Occipital lobe (tissue), 2 donors: Measurements from ENCODE around the gene UNC13B. TPM values are rescaled to one million over a fixed set of nuclear protein-coding genes. Genes with fewer than 3 reads are reported as not detected.
"Not testable (repeated sequence)": the region's sequence is repeated elsewhere in the genome, so short reads cannot be mapped to it uniquely, and the experiment has no call there.

Experiments
- DNase-seq: peaks from one replicate; lab custom pipeline; 2025; lab: John Stamatoyannopoulos, UW
- total RNA-seq: library from RNA; depleted of rRNA; stranded (reverse); fragments of >200 nt; gene quantifications from one replicate; pipeline ENCODE4 v1.2.3, GENCODE V29; 2014

The UNC13B gene
- total RNA-seq, 1 donor from 2014 or later = 12.3 TPM

DNA sequence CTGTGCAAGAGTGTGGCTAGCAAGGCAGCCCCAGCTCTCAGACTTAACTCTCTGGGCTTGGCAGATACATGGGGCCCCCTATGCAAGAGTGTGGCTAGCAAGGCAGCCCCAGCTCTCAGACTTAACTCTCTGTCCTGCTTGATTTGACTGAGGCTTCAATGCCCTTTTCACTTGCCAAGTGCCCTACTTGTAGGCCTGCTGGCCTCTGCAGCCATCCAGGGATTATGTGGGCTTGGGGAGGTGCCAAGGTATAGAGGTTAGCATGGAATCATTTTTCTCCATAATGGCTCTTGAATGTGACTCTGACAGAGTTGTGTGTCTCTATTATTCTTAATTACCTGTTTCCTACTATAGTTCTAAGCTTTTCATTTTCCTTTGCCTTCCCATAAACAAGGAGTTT is 212.6 kb downstream of the UNC13B start:
- no peak for DNase-seq

DNA sequence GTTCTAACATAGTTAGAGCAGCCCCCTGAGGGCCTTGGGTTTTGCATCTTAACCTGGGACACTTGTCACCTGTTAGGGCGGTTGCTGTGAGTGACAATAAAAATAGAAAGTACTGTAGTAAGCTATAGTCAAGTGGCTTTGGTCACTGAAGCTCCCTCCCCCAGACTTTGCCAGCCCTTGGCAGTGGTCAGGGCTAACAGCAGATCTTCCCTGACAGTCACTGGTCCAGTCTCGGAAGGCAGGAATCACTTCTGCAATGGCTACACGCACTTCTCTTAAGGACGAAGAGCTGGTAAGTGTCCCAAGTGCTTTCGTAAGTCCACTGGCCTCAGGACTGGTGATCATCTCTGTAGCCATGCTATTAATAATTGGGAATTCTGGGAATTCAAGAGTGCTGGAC is 213.1 kb downstream of the UNC13B start:
- DNase-seq = no peak

DNA sequence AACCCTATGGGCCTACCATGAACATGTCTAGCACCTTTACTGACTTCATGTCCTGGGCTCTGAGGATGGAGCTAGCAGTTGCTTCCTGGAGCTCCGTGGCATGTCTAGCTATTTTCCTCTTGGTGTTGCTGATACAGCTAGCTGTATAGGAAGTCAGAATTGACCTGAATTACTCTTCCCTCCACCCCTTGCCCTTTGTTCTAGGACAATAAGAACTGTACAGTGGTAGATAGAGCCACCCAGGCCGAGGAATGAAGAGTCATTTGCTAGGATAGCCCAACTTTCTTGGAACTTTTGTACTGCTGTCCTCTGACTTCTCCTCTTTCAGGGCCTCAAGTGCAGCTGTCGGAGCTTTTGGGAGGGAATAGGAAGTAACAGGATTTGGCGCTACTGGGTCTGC is 218.2 kb downstream of the UNC13B start:
- no peak for DNase-seq

DNA sequence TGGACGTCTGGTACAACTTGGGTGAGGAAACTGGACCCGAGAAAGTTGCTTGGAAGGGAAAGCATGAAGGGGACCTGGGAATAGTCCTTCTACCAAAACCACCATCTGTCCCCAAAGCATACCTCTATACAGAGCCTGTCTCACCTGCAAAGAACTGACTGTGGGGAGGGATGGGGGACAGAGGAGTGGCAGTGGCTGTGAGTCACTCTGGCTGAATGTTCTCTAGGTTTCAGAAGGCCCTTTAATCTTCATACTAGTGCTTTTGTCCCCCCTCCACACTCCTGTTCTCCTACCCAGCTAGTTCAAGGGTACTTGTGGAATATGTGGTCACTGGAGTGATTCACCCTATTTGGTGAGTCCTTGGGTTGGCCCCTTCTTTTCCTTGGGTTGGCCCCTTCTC is 218.8 kb downstream of the UNC13B start:
- DNase-seq = no peak

DNA sequence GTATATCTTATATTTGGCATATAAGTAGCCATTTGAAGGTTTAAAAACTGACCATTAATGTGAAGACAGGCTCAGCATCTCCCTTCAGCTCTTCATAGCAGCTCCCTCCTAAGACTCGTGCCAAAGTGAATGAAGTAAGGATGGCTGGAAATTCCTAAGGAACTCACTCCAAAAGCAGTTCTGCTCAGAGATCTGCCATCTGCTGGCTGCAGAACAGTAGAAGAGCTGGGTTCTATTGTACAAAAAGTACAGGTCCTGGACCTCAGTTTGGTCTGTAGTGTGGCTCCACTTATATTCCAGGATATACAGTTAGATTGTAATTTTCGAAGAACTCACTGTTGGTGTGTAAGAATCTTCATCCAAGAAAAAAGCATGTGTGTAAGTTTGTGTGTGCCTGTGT is 223.2 kb downstream of the UNC13B start:
- DNase-seq = no peak

DNA sequence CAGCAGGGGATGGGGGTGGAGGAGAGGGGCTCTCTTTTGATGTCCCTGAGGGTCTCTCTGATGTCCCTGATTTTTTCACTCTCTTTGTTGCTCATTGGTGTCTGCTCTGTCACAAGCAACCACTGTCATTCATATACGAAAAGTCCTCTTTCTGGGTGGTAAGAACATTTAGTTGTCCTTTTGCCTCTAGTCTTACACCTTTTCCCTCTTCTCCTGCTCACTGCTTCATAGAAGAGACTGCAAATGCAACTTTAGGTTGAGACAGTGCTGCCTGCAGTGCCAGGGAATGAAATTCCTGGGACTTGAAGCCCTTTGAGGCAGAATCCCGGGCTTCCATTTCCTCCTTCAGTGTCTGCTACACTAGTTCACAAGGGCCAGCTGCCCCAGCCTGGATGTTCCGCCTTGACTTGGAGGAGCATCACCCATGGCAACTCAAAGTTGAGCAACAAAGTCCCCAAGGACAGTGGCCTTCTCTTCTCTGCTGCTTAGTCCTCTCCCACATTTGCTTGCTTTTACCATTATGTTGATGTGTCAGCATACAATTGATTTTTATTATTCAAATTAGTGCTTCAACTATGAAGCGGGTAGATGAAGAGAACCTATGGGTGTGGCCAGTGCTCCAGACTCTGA is 233.4 kb downstream of the UNC13B start:
- no peak for DNase-seq

DNA sequence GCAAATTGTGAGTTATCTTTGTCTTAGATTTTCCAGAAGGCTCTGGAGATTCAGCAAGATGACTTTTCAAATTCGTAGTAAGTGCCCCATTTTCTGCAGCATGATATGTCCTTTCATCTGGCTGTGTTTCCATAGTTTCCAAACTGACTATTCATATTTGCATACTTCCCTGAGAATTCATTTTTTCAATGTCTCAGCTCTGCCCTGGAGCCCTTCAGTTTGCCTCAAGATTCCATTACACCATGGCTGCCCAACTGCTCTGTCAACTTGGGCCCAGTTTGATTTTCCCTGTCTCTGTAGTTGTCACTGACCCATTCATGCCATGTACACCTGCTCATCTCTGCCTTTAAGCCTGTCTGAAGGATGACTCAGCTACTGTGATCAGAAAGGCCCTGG is 233.9 kb downstream of the UNC13B start:
- no peak for DNase-seq

DNA sequence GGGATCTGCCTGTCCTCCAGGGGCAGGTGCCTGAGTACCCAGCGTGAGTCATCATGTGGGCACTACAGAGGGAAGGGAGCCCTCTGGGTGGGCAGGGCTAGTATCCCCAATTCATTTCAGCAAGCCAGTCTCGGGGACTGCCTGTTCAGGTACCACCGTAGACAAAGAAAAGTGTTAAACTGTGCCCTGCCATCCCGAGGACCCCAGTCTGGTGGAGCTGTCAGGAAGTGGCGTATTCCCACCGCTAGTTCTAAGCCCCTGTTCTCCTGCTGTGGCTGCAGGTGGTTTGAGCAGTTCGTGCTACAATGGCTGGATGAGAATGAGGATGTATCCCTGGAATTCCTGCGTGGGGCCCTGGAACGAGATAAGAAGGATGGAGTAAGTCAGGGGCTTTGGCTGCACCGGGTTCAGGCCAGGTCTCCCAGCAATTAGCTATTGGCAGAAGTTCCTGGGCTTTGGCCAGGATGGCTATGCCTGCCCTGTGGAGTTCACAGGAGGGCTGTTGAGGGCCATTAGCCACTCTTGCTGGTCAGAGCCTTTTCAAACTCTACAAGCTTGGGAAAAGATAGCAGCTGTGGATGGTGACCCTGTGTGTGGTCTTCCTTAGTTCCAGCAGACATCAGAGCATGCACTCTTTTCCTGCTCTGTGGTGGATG is 234.9 kb downstream of the UNC13B start:
- DNase-seq = no peak

DNA sequence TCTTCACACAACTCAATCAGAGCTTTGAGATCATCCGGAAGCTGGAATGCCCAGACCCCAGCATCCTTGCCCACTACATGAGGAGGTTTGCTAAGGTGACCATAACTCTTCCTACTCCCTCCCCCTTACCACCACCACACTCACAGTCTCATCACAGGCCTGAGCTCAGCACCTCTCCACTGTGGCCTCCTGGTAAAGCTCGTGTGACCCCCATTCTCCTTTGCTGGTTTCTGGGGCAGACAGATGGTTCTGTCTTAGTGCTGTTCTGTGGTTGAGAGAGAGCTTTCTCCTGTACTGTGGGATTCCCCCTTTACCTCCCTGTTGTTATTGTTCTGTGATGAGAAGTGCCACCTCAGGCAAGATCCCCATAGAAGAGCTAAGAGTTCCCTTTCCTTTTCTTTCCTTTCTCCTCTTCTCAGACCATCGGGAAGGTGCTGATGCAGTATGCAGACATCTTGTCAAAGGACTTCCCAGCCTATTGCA is 235.4 kb downstream of the UNC13B start:
- DNase-seq = no peak

DNA sequence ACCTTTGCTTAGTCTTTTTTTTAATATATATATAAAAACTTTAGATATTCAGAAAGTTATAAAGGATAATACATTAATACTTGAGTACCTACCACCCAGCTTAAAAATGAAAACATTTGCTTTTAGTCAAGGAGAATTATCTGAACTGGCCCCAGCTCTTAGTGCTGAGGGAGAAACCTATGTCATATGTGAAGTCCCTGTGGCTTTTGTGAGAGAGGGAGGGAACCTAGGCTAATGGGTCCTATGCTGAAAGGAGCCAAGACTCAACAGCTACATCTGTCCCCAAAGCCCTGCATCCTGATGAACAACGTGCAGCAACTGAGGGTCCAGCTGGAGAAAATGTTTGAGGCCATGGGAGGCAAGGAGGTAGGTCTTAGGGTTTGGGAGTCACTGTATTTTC is 236.1 kb downstream of the UNC13B start:
- DNase-seq = no peak

DNA sequence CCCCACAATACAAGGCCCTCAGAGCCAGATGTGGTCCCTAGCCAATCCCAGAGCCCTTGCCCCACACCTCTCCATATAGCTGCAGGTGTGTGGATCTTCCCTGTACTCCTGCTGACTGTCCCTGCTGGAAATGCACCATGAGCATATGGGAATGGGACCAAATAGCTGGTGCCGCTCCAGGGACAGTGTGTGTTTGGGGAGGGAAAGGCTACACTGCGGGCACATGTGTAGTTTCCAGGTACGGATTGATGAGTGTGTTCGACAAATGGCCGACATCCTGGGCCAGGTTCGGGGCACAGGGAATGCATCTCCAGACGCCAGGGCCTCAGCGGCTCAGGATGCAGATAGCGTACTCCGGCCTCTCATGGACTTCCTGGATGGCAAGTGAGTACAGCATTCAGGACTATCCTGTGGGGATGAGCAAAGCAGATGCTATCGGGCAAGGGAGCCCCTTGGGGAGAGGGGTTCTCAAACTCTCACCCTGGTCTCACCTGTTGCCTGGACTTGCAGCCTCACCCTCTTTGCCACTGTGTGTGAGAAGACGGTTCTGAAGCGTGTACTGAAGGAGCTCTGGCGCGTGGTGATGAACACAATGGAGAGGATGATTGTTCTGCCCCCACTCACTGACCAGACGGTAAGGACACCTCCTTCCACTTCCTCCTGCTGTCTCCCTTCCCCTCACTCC is 237.0 kb downstream of the UNC13B start:
- DNase-seq = no peak

DNA sequence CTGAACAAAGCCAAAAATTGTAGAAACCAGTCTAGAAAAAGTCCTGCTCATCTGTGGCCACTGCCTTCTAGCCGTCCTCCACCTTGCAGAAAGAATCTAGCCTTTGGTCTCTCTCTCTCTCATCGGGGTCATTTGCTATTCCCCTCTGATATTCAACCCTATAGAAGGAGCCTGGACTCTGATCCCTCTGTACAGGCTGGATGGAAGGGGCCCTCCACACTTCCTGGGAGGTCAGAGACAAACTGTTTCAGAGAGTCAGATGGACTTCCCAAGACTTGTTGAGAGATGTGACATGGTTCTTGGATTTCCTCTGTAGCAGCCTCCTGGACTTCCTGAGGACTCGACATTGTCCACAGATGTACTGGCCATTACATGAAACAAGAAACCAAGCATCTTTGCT is 243.1 kb downstream of the UNC13B start:
- DNase-seq = no peak

DNA sequence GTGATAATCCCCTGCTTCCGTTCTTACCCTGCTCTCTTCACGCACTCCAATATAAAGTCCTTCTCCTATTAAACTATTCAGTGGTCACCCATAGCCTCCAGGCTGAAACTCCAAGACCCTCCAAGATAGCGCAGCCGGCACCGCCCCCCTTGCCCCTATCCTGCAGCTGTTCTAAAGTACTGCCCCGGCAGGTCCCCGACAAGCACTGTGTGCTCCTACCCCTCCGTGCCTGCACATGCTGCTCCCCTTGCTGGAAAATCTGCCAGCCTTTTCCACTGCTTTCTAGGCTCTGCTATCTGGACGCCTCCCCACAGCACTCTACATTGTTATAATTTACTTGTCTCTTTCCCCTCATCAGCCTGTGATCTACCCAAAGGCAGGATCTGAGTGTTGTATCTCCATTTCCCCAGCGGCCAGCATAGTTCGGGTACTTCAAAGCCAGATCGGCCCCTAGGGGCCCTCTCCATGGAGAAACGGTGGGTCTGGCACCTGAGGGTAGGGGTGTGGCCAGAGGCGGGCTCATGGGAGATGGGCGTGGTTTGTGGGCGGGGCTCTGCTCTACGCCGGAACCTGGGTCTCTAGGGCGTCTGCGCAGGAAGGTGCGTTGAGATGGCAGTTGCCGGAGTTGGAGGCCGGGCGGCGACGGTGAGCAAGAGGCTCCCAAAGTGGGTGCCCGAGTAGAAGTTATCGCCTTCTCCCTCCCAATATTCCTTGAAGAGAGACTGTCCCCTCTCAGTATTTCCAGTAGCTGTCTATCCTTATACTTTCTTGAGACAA is 244.6 kb downstream of the UNC13B start:
- DNase-seq = no peak

DNA sequence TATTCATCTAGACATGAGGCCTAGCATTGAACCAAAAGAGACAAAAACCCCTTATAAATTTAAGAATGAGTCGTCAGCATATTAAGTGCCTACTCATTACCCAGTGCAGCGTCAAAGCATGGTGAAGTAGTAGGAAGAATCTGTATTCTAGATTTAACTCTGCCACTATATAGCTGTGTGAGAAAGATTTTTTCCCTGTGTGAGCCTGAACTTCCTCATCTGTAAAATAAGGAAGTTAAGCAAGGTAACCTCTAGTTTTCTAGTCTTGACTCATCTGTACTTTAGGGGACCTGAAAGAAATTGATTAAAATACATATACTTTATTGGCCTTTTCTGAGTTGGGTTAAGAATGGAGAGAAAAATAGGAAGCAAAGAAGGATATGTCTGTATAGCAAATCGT is 246.0 kb downstream of the UNC13B start:
- no peak for DNase-seq

DNA sequence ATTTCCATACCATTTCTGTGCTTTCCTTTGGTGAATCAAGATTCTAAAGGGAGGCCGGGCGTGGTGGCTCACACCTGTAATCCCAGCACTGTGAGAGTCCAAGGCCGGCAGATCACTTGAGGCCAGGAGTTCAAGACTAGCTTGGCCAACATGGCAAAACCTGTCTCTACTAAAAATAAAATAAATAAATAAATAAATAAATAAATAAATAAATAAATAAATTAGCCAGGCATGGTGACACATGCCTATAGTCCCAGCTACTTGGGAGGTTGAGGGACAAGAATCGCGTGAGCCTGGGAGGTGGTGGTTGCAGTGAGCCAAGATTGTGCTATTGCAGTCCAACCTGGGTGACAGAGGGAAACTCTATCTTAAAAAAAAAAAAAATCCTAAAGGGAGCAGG is 247.6 kb downstream of the UNC13B start:
- not testable (repeated sequence) for DNase-seq

DNA sequence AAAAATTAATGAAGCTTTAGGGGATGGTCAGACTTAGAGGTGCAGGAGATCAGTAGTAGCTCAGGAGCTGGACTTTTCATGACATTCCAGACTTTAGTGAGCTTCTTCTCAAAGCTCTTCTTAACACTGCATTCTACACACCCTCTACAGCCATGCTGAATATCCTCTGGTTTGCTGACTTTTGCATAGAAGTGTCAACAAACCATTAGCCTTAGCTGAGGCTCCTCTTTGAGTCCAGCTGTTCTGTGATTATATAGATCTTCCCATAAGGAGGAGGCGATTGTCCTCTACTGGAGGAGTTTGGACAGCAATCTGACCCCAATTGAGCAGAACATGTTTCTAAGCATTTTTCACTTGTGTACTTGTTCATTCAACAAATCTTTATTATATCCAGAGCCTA is 253.1 kb downstream of the UNC13B start:
- DNase-seq = no peak

DNA sequence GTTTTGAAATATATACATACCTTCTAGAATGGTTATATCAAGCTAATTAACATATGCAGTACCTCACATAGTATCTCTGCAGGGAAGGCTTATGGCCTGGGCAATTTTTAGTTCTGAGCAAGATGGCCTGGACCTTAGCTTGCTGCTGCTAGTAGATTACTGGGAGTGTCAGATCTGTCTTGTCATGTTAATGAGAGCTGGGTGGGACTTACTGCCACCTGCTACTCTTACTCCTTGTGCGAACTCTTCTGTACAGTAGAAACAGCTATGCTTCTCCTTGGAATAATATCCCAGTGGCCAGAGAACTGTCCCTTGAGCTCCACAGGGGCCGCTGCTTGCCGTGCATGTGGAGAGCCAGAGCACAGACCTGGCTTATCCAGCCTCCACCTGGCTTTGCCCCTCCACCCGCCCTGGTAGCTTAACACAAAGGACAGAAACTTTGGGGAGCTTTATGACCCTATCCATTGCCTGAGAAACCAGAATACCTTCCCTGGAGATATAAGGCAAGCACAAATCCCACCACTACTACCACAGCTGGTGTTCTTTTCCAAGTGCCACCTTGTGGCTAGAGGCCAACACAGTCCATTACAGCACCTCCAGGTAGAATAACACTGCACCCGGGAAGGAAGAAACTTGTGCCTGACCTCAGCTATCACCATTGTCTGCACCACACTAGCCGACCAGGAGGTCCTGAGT is 253.7 kb downstream of the UNC13B start:
- DNase-seq = no peak

DNA sequence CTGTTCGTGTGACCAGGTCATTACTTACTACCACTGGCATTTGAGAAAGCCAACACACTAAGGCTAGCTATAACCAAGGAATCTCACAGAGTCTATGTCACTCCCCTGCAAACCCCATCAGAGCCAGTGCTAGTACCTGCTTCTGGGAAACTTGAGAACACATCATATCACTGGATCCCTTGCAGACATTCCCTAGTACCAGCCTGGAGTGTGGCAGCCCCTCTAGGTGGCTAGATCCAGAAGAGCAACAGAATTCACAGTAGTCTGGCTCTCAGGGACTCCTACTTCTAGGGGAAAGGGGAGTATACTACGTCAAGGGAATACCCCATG is 254.3 kb downstream of the UNC13B start:
- no peak for DNase-seq

DNA sequence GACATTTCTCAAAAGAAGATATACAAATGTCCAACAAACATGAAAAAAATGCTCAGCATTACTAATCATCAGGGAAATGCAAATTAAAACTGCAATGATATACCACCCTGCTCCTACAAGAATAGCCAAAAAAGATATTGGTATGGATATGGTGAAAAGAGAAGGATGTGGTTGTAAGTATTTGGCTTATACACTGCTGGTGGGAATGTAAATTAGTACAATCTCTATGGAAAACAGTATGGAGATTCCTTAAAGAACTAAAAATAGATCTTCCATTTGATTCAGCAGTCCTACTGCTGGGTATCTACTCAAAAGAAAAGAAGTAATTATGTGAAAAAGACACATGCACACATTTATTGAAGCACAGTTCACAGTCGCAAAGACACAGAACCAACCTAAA is 260.5 kb downstream of the UNC13B start:
- DNase-seq = no peak

DNA sequence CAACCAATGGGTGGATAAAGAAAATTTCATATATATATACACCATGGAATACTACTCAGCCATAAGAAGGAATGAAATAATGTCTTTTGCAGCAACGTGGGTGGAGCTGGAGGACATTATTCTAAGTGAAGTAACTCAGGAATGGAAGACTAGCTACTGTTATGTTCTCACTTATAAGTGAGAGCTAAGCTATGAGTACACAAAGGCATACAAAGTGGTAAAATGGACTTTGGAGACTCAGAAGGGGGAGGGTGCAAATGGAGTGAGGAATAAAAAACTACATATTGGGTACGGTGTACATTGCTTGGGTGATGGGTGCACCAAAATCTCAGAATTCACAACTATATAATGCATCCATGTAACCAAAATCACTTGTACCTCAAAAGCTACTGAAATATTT is 260.9 kb downstream of the UNC13B start:
- no peak for DNase-seq

DNA sequence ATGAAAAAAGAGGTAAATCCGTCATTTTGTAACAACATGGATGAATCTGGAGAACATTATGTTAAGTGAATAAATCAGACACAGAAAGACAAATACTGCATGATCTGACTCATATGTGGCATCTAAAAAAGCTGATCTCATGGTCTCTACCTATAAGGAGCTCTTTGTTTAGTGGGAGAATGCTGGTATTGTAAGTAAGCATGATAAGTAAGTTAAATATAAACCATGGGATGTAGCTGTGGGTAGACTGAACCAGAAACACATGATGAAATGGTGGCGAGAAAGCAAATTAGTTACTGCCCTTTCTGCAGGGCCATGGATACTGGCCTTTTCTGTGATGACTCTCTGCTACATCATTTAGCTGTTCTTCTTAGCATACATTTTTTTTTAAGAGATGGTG is 261.7 kb downstream of the UNC13B start:
- DNase-seq = no peak
